DMS53 treated with DMSO at 0.1 percent for 48 hours (cell line): Measurements from ENCODE around the gene COL4A4.
"Not testable (repeated sequence)": the region's sequence is repeated elsewhere in the genome, so short reads cannot be mapped to it uniquely, and the experiment has no call there.

Experiments
- DNase-seq: peaks from one replicate; lab custom pipeline; 2025; ENCODE audit not compliant: unreplicated experiment; lab: John Stamatoyannopoulos, UW

Gene COL4A4

GRCh38 chr2:227163998-227164762 is at the start of gene COL4A4, which contains the start of gene COL4A3:
Gene COL4A4 (minus strand): TSS chr2:227164205. CDS start chr2:227147483, 16,722 bp downstream.
Gene COL4A3 (plus strand): TSS chr2:227164624. CDS start chr2:227164727, 103 bp downstream.
- peak; percentile 47 for DNase-seq

- no peak for DNase-seq
Measured at GRCh38 chr2:227207573-227207972, 43.6 kb upstream of the COL4A4 start.

GRCh38 chr2:227206406-227206805 is 42.4 kb upstream of the COL4A4 start:
- no peak for DNase-seq

- DNase-seq, result no peak
Measured at GRCh38 chr2:227205701-227206100, 41.7 kb upstream of the COL4A4 start.

- DNase-seq, result no peak
Measured at GRCh38 chr2:227204452-227204851, 40.4 kb upstream of the COL4A4 start.

GRCh38 chr2:227201771-227202170 is 37.8 kb upstream of the COL4A4 start:
- no peak for DNase-seq

GRCh38 chr2:227198866-227199265 is 34.9 kb upstream of the COL4A4 start:
- DNase-seq, result no peak

GRCh38 chr2:227194219-227194618 is 30.2 kb upstream of the COL4A4 start:
- DNase-seq, result no peak

GRCh38 chr2:227192491-227192890 is 28.5 kb upstream of the COL4A4 start:
- no peak for DNase-seq

- DNase-seq, result no peak
Measured at GRCh38 chr2:227191367-227191766, 27.4 kb upstream of the COL4A4 start.

GRCh38 chr2:227188292-227188691 is 24.3 kb upstream of the COL4A4 start:
- DNase-seq, result no peak

GRCh38 chr2:227186751-227187150 is 22.7 kb upstream of the COL4A4 start:
- DNase-seq, result no peak

GRCh38 chr2:227185615-227186232 is 21.7 kb upstream of the COL4A4 start:
- DNase-seq, result no peak

GRCh38 chr2:227183657-227184367 is 19.8 kb upstream of the COL4A4 start:
- DNase-seq, result no peak

- no peak for DNase-seq
Measured at GRCh38 chr2:227182765-227183164, 18.8 kb upstream of the COL4A4 start.

GRCh38 chr2:227180770-227181169 is 16.8 kb upstream of the COL4A4 start:
- no peak for DNase-seq

- DNase-seq, result no peak
Measured at GRCh38 chr2:227179988-227180685, 16.1 kb upstream of the COL4A4 start.

GRCh38 chr2:227177592-227178336 is 13.8 kb upstream of the COL4A4 start:
- no peak for DNase-seq

- not testable (repeated sequence) for DNase-seq
Measured at GRCh38 chr2:227171779-227172178, 7.8 kb upstream of the COL4A4 start.

- peak; percentile 54 for DNase-seq
Measured at GRCh38 chr2:227164763-227165291, 822 bp upstream of the COL4A4 start.
